Stimulated activated CD8-positive, alpha-beta memory T cell treated with anti-CD3 and anti-CD28 coated beads, Interleukin-2, amount 100 ng/mL, for 1 hour (primary cell): ENCODE measurements around the gene EEPD1.
"Not testable (repeated sequence)": the region's sequence is repeated elsewhere in the genome, so short reads cannot be mapped to it uniquely, and the experiment has no call there.

Experiments
- DNase-seq, 2 donors: peaks; one replicate each; pipeline ENCODE4 v3.0.0-alpha.2; 2020; ENCODE audit warnings: low read depth in 2 of 2

Gene EEPD1

DNA sequence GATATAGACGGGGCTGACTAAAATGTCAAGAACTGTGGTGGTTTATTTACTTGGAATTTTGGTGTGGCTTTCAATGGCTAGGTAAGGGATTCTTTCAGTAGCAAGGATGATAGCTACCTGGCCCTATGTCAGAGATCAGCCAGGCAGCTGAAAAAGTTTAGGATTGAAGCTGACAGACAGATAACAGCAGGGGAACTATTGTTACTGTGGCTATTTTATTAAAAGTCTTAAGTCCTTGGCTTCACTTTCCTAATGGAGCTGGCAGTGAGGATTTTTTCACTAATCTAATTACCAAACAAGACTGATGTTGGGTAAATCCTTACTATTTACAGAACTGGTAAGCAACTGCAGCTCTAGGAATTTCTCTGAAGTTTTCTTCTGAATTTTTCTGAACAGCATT is 164.2 kb downstream of the EEPD1 start:
- no peak for DNase-seq

DNA sequence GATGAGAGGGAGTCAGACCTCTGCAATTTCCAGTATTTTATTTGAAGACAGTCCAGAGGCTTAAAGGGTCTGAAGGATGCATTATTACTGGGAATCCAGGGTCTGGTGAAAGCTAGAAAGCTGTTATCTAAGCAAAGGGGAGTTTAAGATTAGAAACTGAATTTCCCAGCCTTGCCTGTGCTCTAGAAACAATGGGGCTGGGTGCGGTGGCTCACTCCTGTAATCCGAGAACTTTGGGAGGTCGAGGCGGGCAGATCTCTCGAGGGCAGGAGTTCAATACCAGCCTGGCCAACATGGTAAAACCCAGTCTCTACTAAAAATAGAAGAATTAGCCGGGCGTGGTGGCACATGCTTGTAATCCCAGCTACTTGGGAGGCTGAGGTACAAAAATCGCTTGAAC is 165.1 kb downstream of the EEPD1 start:
- DNase-seq, result no peak

DNA sequence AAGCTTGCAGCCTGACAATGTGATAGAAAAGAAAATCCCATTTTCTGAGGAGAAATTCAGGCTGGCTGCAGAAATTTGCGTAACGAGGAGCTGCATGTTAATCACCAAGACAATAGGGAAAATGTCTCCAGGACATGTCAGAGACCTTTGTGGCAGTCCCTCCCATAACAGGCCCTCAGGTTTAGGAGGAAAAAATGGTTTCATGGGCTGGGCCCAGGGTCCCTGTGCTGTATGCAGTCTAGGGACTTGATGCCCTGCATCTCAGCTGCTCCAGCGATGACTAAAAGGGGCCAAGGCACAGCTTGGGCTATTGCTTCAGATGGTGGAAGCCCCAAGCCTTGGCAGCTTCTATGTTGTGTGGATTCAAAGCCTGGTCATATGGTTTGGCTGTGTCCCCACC is 168.2 kb downstream of the EEPD1 start:
- DNase-seq, result not testable (repeated sequence)

DNA sequence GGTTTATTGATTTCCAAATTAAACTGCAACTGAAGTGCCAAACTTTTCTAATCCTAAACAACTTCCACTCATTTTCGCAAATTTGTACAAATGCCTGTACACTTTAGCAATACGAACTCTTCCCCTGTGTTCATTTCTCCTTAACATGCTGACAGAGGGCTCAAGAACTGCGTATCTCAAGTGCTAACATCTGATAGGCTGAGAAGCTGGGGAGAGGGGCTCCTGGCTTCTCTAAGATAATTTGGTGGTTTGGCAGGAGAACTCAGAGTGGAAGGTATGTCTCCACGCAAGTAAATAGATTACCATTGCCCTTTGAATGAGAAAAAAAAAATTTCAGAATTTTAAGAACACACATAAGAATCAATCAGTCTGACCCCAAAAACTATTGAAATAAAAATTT is 183.3 kb downstream of the EEPD1 start:
- no peak for DNase-seq

DNA sequence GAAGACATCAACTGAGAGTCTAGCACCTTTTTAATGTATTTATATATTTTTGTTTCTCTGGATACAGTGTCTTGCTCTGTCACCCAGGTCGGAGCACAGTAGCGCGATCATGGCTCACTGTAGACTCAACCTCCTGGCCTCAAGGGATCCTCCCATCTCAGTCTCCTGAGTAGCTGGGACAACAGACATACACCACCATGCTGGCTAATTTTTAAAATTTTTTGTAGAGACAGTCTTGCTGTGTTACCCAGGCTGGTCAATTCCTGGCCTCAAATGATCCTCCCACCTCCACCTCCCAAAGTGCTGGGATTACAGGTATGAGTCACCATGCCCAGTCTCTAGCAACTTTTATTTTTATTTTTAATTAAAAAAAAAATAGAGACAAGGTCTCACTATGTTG is 185.2 kb downstream of the EEPD1 start:
- no peak for DNase-seq

DNA sequence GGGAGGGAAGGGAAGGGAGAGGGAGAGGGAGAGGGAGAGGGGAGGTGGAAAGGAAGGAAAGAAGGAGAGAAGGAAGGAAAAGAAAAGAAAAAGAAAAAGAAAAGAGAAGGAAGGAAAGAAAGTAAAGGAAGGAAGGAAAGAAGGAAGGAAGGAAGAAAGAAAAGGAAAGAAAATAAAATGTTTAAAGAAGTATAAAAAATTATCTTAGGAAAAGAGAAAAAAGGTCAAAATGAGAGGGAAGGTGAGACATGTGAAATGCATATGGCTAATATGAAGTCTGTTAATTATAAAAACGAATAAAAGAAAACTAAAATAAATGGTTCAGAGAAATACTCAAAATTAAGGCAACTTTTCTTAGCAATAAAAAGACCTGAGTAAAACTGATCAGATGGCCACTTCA is 190.5 kb downstream of the EEPD1 start:
- no peak for DNase-seq

DNA sequence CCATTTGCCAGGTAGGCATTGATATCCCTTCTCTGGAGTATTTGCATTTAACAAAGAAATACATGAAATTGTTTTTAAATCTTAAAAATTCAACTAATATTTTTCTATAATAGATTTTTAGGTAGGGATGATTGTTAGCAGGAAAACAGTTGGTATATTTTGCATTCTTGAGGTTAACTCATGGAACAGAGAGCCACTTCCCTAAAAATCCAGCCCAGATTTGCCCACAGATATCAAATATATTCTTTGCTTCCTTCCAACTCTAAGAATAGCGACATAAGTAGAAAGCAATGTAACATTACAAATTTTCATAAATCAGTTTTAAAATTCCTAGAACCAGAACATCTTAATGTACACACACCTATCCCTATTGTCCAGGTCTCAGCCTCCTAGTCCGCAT is 191.6 kb downstream of the EEPD1 start:
- DNase-seq, result no peak

DNA sequence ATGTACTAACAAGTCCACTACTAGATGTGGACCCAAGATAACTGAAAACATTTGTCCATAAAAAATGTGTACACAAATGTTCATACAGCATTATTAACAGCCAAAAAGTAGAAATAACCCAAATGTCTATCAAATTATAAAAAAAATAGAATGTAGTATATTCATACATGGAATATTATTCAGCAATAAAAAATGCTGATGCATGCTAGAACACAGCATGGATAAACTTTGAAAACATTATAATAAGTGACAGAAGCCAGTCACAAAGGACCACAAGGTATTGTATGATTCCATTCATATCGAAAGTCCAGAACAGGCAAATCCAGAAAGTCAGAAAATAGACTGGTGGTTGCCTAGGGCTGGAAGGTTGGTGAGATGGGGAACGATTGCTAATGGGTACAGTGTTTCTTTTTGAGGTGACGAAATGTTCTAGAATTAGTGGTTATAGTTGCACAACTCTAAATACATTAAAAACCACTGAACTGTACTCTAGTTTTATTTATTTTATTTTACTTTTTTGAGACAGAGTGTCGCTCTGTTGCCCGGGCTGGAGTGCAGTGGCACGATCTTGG is 193.3 kb downstream of the EEPD1 start:
- no peak for DNase-seq

DNA sequence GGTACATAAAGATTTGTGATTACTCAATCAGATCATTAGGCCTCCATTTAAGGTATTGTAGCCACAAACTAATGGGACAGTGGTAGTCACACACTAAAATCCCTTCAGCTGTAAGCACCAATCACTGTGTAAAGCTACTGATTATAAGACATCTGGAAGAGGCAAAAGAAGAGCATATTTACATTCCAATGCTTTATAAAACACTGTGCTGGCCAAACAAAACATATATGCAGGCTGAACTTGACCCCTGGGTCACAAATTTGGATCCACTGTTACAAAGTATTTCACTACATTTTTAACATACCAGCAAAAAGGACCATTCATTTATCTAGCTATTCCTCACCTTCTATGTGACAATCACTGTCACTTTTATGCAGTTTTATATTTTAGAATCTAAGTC is 195.2 kb downstream of the EEPD1 start:
- no peak for DNase-seq

DNA sequence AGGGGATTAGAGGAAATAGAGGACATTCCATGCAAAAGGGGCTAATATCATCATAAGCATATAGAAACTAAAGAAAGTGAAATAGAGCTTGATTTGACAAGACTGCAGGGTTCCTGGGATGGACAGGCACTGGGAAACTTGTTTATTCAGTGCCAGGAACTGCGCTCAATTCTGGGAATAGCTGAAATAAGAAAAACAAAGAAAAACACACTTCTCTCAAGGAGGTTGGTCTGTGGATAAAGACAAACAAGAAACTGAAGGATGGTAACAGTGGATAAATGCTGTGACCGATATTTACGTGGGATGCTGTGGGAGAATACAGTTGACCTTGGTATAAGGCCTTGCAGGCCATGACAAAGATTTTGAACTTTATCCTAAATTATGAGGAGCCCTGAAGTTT is 195.7 kb downstream of the EEPD1 start:
- no peak for DNase-seq

DNA sequence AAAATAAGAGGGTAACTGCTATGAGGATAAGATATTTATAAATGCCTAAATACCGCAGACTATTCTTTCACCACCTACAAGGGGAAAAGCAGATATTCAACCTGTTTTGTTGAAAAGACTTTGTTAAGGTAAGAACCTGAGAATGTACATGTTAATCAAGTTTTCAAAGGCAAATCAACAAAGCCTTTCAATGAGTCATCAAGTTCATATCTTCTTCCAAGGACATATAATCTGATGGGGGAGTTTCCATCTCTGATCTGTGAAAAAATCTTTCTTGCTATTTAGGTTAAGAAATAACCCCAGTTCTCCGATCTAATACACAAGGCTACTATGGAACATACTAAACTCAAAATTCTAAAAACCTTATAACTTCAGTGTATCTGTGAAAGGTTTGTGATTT is 196.6 kb downstream of the EEPD1 start:
- no peak for DNase-seq
